OCI-LY1 (cell line): ENCODE results near the gene BABAM1.

Source experiments
- H2AFZ ChIP-seq: fragments of 200-600 bp; sonication (generic), shearing (Covaris generic); 2 replicates; pipeline ENCODE4 v1.6.0; 2014; ENCODE audit warnings: antibody characterized with exemption, mild to moderate bottlenecking, low read length
- H3F3A ChIP-seq: fragments of 200-600 bp; sonication (generic), shearing (Covaris generic); 2 replicates; pipeline ENCODE4 v1.6.0; 2014; ENCODE audit warnings: mild to moderate bottlenecking, antibody characterized with exemption, low read length, moderate library complexity; ENCODE audit not compliant: insufficient read depth
- H3K27ac ChIP-seq: fragments of 200-600 bp; sonication (generic); 2 replicates; pipeline ENCODE4 v1.5.1; 2014; ENCODE audit warnings: low read length, mixed run types, mild to moderate bottlenecking, low read depth; ENCODE audit not compliant: poor library complexity, severe bottlenecking
- H3K27me3 ChIP-seq: fragments of 200-600 bp; sonication (generic); 2 replicates; pipeline ENCODE4 v1.6.0; 2014; ENCODE audit warnings: antibody characterized with exemption, mild to moderate bottlenecking, low read length, moderate library complexity; ENCODE audit not compliant: insufficient read depth
- H3K36me3 ChIP-seq: fragments of 200-600 bp; sonication (generic); 2 replicates; pipeline ENCODE4 v1.6.1; 2014; ENCODE audit warnings: mild to moderate bottlenecking, antibody characterized with exemption, low read length, moderate library complexity, mixed read lengths; ENCODE audit not compliant: insufficient read depth
- H3K4me1 ChIP-seq: fragments of 200-600 bp; sonication (generic); 2 replicates; pipeline ENCODE4 v1.5.1; 2014; ENCODE audit warnings: mild to moderate bottlenecking, low read length, moderate library complexity; ENCODE audit not compliant: insufficient read depth, severe bottlenecking
- H3K4me2 ChIP-seq: fragments of 200-600 bp; sonication (generic), shearing (Covaris generic); 2 replicates; pipeline ENCODE4 v1.6.1; 2014; ENCODE audit warnings: low read length
- H3K4me3 ChIP-seq: fragments of 200-600 bp; sonication (generic); 2 replicates; pipeline ENCODE4 v1.5.1; 2014; ENCODE audit warnings: low read length, low read depth, mild to moderate bottlenecking, mixed read lengths; ENCODE audit not compliant: poor library complexity, severe bottlenecking
- H3K79me2 ChIP-seq: fragments of 200-600 bp; shearing (Covaris generic); 2 replicates; pipeline ENCODE4 v1.6.1; 2016; ENCODE audit warnings: mixed run types, low read length, mixed read lengths; ENCODE audit not compliant: insufficient read depth
- H3K9ac ChIP-seq: fragments of 200-600 bp; sonication (generic), shearing (Covaris generic); 2 replicates; pipeline ENCODE4 v1.6.1; 2014; ENCODE audit warnings: mild to moderate bottlenecking, low read length, mixed read lengths
- H3K9me2 ChIP-seq: fragments of 200-600 bp; sonication (generic), shearing (Covaris generic); 2 replicates; pipeline ENCODE4 v1.6.1; 2014; ENCODE audit warnings: low read depth, mild to moderate bottlenecking, low read length, mixed read lengths
- H3K9me3 ChIP-seq: fragments of 200-600 bp; shearing (Covaris generic); 2 replicates; pipeline ENCODE4 v1.6.1; 2014; ENCODE audit warnings: low read length, mixed read lengths
- H4K20me1 ChIP-seq: fragments of 200-600 bp; sonication (generic), shearing (Covaris generic); 2 replicates; pipeline ENCODE4 v1.6.0; 2016; ENCODE audit warnings: mild to moderate bottlenecking, low read length; ENCODE audit not compliant: insufficient read depth
- EZH2 ChIP-seq: fragments of 200-600 bp; sonication (generic), shearing (Covaris generic); IDR thresholded peaks from 2 replicates; pipeline ENCODE4 v1.8.0; 2017; ENCODE audit warnings: borderline replicate concordance, mixed run types, mild to moderate bottlenecking, antibody characterized with exemption, low read length, moderate library complexity, mixed read lengths
- TF ChIP-seq, protein P1 (sequence below): fragments of 200-600 bp; sonication (generic), shearing (Covaris generic); IDR thresholded peaks from 2 replicates; pipeline ENCODE4 v1.5.1; 2017; ENCODE audit warnings: mild to moderate bottlenecking, antibody characterized with exemption, low read length, moderate library complexity, mixed read lengths

The BABAM1 gene

DNA sequence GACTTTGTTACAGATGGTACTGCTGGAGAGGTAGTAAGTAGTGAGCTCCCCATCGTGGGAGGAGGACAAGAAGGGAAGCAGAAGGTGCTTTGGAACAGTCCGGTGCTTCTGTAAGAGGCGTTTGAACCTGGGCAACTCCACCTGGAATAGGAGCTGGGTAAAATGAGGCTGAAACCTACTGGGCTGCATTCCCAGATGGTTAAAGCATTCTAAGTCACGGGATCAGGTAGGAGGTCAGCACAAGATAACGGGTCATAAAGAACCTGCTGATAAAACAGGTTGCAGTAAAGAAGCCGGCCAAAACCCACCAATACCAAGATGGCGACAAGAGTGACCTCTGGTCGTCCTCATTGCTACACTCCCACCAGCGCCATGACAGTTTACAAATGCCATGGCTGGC is 19.5 kb downstream of the BABAM1 start:
- TF ChIP-seq, protein P1, sequence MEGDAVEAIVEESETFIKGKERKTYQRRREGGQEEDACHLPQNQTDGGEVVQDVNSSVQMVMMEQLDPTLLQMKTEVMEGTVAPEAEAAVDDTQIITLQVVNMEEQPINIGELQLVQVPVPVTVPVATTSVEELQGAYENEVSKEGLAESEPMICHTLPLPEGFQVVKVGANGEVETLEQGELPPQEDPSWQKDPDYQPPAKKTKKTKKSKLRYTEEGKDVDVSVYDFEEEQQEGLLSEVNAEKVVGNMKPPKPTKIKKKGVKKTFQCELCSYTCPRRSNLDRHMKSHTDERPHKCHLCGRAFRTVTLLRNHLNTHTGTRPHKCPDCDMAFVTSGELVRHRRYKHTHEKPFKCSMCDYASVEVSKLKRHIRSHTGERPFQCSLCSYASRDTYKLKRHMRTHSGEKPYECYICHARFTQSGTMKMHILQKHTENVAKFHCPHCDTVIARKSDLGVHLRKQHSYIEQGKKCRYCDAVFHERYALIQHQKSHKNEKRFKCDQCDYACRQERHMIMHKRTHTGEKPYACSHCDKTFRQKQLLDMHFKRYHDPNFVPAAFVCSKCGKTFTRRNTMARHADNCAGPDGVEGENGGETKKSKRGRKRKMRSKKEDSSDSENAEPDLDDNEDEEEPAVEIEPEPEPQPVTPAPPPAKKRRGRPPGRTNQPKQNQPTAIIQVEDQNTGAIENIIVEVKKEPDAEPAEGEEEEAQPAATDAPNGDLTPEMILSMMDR: no peak
- no peak for TF ChIP-seq EZH2
- H3K9me3 ChIP-seq: no peaks in the 10 kb centered on the region
- no peak overlapping the region for H3K27ac ChIP-seq
- H3K79me2 ChIP-seq: no peaks in the 10 kb centered on the region
- no peak overlapping the region for H3K9ac ChIP-seq
- no peak overlapping the region for H2AFZ ChIP-seq
- peaks cover 8% of the 10 kb centered on the region for H3K4me1 ChIP-seq
- no peak overlapping the region for H3K4me3 ChIP-seq
- H4K20me1 ChIP-seq: no peaks in the 10 kb centered on the region
- no peak overlapping the region for H3K4me2 ChIP-seq
- H3F3A ChIP-seq: peaks cover 3% of the 10 kb centered on the region; the same call in 1 of the 2 replicates
- peaks cover 43% of the 10 kb centered on the region for H3K36me3 ChIP-seq
- no peaks in the 10 kb centered on the region for H3K27me3 ChIP-seq
- no peaks in the 10 kb centered on the region for H3K9me2 ChIP-seq

DNA sequence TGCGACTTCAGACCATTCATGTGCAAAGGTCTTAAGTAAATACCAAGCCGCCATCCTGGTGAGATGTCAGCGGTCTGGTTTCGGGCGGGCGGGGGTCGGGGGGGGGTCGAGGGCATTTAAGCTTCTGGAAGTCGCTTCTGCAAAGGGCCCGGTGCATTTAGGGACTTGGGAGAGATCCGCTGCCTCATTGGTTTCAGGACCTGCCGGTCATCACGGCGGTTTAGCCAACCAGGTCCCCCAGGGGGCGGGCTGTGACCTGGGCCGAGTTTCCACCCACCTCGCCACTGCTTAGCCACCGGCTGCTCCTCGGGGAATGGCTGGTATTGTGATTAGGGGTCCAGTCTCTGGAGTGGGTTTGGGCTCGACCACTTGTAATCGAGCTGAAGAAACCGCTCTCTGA is 22.2 kb downstream of the BABAM1 start:
- Histone ChIP-seq H3K4me1 (peaks cover 22% of the 10 kb centered on the region), H3K36me3 (peaks cover 29% of the 10 kb centered on the region), H3K4me3 (no peak overlapping the region), H3F3A (peaks cover 3% of the 10 kb centered on the region; the same call in 1 of the 2 replicates), H3K9me3 (no peaks in the 10 kb centered on the region), H3K9ac (no peak overlapping the region), H3K79me2 (no peaks in the 10 kb centered on the region), H3K4me2 (no peak overlapping the region), H3K27ac (no peak overlapping the region), H2AFZ (no peak overlapping the region), H3K9me2 (no peaks in the 10 kb centered on the region), H3K27me3 (no peaks in the 10 kb centered on the region), H4K20me1 (no peaks in the 10 kb centered on the region)
- TF ChIP-seq, protein P1: no peak
- TF ChIP-seq EZH2: no peak

DNA sequence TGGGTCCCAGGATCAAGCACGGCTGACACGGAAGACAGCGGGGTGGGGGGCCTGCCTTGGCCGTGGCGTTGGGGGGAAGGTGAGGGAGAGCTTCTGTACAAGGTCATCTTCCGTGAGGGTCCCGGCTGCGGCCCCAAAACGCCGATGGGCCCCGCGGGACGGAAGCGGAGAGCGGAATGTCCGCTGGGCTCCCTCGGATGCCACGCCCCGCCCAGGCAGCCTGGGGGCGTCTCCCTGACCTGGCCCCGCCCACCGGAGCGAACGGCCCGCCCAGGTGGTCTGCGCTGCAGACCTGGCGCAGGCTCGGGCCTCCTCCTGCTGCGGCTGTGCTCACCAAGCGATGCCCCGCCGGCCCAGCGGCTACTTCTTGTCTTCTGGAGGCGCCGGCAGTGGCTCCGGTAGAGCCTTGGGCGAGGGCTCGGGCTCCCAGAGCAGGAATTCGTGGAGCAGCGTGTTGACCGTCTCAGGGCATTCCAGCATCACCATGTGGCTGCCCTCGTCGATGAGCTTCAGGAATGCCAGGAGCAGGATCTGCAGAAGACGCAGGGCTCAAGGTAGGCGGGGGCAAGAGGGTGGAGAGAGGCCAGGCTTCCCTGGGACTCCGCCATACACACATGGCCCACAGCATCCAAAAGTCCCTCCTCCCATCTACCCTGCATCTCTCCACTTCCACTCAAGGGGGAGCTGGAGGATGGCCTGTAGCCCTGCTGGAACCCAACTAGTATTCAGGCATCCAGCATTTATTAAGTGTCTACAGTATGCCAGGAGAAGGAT is 25.2 kb downstream of the BABAM1 start:
- H3K4me2 ChIP-seq: peak overlapping the region; percentile 84
- H3K4me3 ChIP-seq: peak overlapping the region; percentile 74
- H3K27ac ChIP-seq: peak overlapping the region; percentile 70
- no peaks in the 10 kb centered on the region for H3K9me3 ChIP-seq
- no peak overlapping the region for H2AFZ ChIP-seq
- no peaks in the 10 kb centered on the region for H3K9me2 ChIP-seq
- H3K27me3 ChIP-seq: no peaks in the 10 kb centered on the region
- H3F3A ChIP-seq: peaks cover 3% of the 10 kb centered on the region; the same call in 1 of the 2 replicates
- peaks cover 21% of the 10 kb centered on the region for H3K36me3 ChIP-seq
- peak overlapping the region; percentile 74 for H3K9ac ChIP-seq
- no peak for TF ChIP-seq EZH2
- TF ChIP-seq, protein P1: peak; percentile 75
- peaks cover 24% of the 10 kb centered on the region for H3K4me1 ChIP-seq
- H4K20me1 ChIP-seq: no peaks in the 10 kb centered on the region
- H3K79me2 ChIP-seq: no peaks in the 10 kb centered on the region
